Prostate gland (tissue), 2 donors: ENCODE results near the gene PFDN1. TPM values are rescaled to one million over a fixed set of nuclear protein-coding genes. Genes with fewer than 3 reads are reported as not detected.

Source experiments
- DNase-seq: peaks from one replicate; pipeline ENCODE4 v3.0.0-alpha.2; 2019; ENCODE audit warnings: low spot score
- H3K27ac ChIP-seq, 2 donors: fragments of 200-600 bp; sonication (generic); 2 replicates each; pipeline ENCODE4 v1.5.1; 2017 to 2019
- H3K27me3 ChIP-seq: fragments of 200-600 bp; sonication (generic); replicated peaks from 2 replicates; pipeline ENCODE4 v1.5.1; 2019; ENCODE audit not compliant: insufficient read depth
- H3K36me3 ChIP-seq, 2 donors: fragments of 200-600 bp; sonication (generic); 1 replicate in 1 of 2; 2 replicates in 1 of 2; pipeline versions ENCODE4 v1.5.1 to v1.8.1; 2017 to 2019
- H3K4me1 ChIP-seq: fragments of 200-600 bp; sonication (generic); replicated peaks from 2 replicates; pipeline ENCODE4 v1.5.1; 2019
- H3K4me3 ChIP-seq, 2 donors: fragments of 200-600 bp; sonication (generic); 2 replicates each; pipeline ENCODE4 v1.5.1; 2017 to 2019
- H3K9me3 ChIP-seq: fragments of 200-600 bp; sonication (generic); 2 replicates; pipeline ENCODE4 v1.5.1; 2017
- POLR2A ChIP-seq: fragments of 450-650 bp; IDR thresholded peaks from one replicate; pipeline ENCODE4 v1.6.1; 2016; ENCODE audit warnings: antibody characterized with exemption, mild to moderate bottlenecking
- POLR2AphosphoS5 ChIP-seq: sonication (generic); formaldehyde crosslinking; IDR thresholded peaks from one replicate; pipeline ENCODE4 v1.6.1; 2017; ENCODE audit warnings: antibody characterized with exemption
- WGBS: methylation state at CpG from one replicate; pipeline ENCODE4 v1.1.5; 2018; 5-methylcytosine and 5-hydroxymethylcytosine counted together
- intact Hi-C: fragments of 100-400 bp; cut with DNase I; formaldehyde crosslinking; loops from one replicate; pipeline ENCODE4 v1.14.2; 2022
- total RNA-seq, 2 donors: library from RNA; depleted of rRNA; stranded (reverse); fragments of >200 nt; gene quantifications; one replicate each; pipeline ENCODE4 v1.1.0, GENCODE V29; 2016
- TF ChIP-seq, protein P1 (sequence below), 4 experiments: fragments of 200-600 bp in 2 of 4; fragments of 450-650 bp in 2 of 4; sonication (generic) in 2 of 4; IDR thresholded peaks; 1 replicate in 3 of 4; 2 replicates in 1 of 4; pipeline ENCODE4 v1.5.1; 2016 to 2019; ENCODE audit warnings: antibody characterized with exemption in 4 of 4, mild to moderate bottlenecking in 2 of 4, moderate library complexity in 2 of 4

The PFDN1 gene
- total RNA-seq, 2 donors from 2014 or later = 88.0 to 145 TPM

DNA sequence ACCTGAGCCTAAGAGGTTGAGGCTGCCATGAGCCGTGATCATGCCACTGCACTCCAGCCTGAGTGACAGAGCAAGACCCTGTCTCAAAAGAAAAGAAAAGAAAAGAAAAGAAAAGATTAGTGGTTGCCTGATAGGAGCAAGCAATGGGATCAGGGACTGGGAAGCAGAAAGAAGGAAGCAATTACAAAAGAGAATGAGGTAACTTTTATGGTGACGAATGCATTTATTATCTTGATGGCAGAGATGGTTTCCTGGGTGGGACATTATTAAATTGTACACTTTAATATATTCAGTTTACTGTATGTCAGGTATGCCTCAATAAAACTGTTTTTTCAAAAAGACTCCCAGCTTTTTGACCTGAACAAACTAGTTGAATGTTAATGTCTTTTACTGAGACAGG lies 7.5 kb upstream of the PFDN1 start:
- TF ChIP-seq POLR2A (no peak), POLR2AphosphoS5 (no peak)
- TF ChIP-seq, protein P1, sequence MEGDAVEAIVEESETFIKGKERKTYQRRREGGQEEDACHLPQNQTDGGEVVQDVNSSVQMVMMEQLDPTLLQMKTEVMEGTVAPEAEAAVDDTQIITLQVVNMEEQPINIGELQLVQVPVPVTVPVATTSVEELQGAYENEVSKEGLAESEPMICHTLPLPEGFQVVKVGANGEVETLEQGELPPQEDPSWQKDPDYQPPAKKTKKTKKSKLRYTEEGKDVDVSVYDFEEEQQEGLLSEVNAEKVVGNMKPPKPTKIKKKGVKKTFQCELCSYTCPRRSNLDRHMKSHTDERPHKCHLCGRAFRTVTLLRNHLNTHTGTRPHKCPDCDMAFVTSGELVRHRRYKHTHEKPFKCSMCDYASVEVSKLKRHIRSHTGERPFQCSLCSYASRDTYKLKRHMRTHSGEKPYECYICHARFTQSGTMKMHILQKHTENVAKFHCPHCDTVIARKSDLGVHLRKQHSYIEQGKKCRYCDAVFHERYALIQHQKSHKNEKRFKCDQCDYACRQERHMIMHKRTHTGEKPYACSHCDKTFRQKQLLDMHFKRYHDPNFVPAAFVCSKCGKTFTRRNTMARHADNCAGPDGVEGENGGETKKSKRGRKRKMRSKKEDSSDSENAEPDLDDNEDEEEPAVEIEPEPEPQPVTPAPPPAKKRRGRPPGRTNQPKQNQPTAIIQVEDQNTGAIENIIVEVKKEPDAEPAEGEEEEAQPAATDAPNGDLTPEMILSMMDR (IDR thresholded peaks at IDR 0.05) = no peak
- no peak overlapping the region for H3K4me3 ChIP-seq
- no peaks in the 10 kb centered on the region for H3K36me3 ChIP-seq
- DNase-seq = no peak
- H3K27ac ChIP-seq = no peak overlapping the region
- no peaks in the 10 kb centered on the region for H3K9me3 ChIP-seq
- intact Hi-C loops = no loop called here
- H3K4me1 ChIP-seq = no peaks in the 10 kb centered on the region
- no peaks in the 10 kb centered on the region for H3K27me3 ChIP-seq
- WGBS = 59% methylated on average over 2 of the region's 2 CpGs

DNA sequence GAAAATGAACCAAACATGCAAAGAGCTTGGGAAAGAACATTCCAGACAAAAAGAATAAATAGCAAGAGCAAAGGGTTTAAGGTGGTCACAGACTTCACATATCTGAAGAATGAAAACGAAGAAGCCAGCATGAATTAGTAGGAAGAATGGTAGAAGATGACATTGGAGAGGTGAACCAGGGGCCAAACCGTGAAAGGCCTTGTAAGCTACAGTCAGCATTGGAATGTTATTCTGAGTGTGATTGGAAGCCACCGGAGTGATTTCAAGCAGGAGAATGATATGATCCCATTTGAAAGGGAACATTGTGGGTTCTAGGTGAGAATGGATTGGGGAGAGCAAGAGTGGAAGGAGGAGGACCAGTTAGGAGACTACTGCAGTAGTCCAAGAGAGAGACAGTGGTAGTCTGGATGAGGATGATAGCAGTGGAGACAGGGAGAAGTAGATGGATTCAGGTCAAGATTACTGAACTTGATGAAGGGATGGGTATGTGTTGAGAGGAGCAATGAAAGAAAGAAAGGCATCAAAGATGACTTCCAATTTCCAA lies 6.9 kb upstream of the PFDN1 start:
- TF ChIP-seq POLR2AphosphoS5 (no peak), POLR2A (no peak)
- TF ChIP-seq, protein P1 (IDR thresholded peaks at IDR 0.05) = no peak
- DNase-seq = no peak
- no peaks in the 10 kb centered on the region for H3K4me1 ChIP-seq
- H3K9me3 ChIP-seq = no peaks in the 10 kb centered on the region
- no peaks in the 10 kb centered on the region for H3K27me3 ChIP-seq
- H3K36me3 ChIP-seq = no peaks in the 10 kb centered on the region
- WGBS = 83% methylated on average over 3 of the region's 3 CpGs
- no peak overlapping the region for H3K27ac ChIP-seq
- intact Hi-C loops = no loop called here
- no peak overlapping the region for H3K4me3 ChIP-seq

DNA sequence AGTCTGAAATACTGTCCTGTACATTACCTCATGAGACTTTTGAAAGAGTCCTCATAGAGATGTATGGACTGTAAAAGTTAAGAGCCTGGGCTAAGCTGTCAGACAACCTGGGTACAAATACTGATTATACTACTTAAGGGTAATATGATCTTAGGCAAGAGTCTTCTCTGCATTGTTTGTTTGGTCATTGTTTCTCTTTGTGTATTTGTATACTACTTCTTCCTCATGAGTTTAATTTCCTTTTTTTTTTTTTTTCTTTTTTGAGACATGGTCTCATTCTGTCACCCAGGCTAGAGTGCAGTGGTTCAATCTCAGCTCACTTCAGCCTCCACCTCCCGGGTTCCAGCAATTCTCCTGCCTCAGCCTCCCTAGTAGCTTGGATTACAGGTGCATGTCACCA lies 2.6 kb upstream of the PFDN1 start:
- peaks cover 7% of the 10 kb centered on the region for H3K4me1 ChIP-seq
- no peaks in the 10 kb centered on the region for H3K9me3 ChIP-seq
- DNase-seq = no peak
- no peaks in the 10 kb centered on the region for H3K27me3 ChIP-seq
- H3K36me3 ChIP-seq = no peaks in the 10 kb centered on the region
- intact Hi-C loops = no loop called here
- WGBS = 96% methylated on average over 1 of the region's 1 CpG
- no peak overlapping the region for H3K27ac ChIP-seq
- H3K4me3 ChIP-seq = no peak overlapping the region
- TF ChIP-seq POLR2AphosphoS5 (no peak), POLR2A (no peak)
- TF ChIP-seq, protein P1 (IDR thresholded peaks at IDR 0.05) = no peak

DNA sequence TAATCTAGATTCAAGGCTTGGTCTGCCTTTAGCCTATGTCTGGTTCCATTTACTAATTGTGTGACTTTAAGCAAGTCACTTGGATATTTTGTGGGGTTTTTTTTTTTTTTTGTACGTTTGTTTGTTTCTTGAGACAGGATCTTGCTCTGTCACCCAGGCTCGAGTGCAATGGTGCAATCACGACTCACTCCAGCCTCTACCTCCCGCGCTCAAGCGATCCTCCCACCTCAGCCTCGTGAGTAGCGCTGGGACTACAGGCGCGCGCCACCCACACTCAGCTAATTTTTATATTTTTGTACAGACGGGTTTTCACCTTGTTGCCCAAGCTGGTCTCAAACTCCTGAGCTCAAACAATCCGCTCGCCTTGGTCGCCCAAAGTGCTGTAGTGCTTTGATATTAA lies 1.1 kb upstream of the PFDN1 start:
- Histone ChIP-seq H3K9me3 (no peaks in the 10 kb centered on the region), H3K27ac (no peak overlapping the region), H3K4me1 (peaks cover 7% of the 10 kb centered on the region), H3K27me3 (no peaks in the 10 kb centered on the region), H3K36me3 (no peaks in the 10 kb centered on the region), H3K4me3 (no peak overlapping the region)
- DNase-seq = no peak
- intact Hi-C loops = loop anchor here (5.0 kb wide), 1 partner anchor 43 kb away; the partner anchor contains the start of gene HBEGF
- TF ChIP-seq POLR2AphosphoS5 (no peak), POLR2A (no peak)
- TF ChIP-seq, protein P1 (IDR thresholded peaks at IDR 0.05) = no peak
- 91% methylated on average over 15 of the region's 15 CpGs for WGBS

DNA sequence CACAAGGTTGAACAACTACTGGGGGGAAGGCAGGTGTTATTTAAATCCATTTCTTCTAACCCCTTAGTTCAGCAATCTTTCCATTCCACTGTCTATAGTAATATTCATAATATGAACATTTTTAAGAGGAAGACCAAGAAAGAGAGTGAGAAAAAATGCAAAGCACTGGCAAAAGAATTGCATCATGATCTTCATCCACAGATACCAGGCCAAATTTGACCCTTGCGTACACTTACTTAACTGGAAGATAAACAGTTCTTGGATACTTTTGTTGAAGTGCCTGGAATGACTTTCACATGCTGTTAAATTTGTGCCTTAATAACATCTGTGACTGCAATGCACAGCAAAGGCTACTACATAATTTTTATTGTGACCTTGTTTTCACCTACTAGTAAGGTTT lies 1.8 kb downstream of the PFDN1 start:
- WGBS = 78% methylated on average over 1 of the region's 1 CpG
- intact Hi-C loops = loop anchor here (5.0 kb wide), 1 partner anchor 46 kb away; the partner anchor contains the start of gene HBEGF

More for the DNA sequence above, 1.8 kb downstream of the PFDN1 start:
- H3K27ac ChIP-seq = no peak overlapping the region
- no peak for TF ChIP-seq POLR2A
- DNase-seq = no peak
- H3K9me3 ChIP-seq = no peaks in the 10 kb centered on the region
- peaks cover 7% of the 10 kb centered on the region for H3K4me1 ChIP-seq
- H3K27me3 ChIP-seq = no peaks in the 10 kb centered on the region
- H3K4me3 ChIP-seq = no peak overlapping the region
- H3K36me3 ChIP-seq = no peaks in the 10 kb centered on the region
